ENCODE data around the gene DAPK2.

Gene DAPK2

DNA sequence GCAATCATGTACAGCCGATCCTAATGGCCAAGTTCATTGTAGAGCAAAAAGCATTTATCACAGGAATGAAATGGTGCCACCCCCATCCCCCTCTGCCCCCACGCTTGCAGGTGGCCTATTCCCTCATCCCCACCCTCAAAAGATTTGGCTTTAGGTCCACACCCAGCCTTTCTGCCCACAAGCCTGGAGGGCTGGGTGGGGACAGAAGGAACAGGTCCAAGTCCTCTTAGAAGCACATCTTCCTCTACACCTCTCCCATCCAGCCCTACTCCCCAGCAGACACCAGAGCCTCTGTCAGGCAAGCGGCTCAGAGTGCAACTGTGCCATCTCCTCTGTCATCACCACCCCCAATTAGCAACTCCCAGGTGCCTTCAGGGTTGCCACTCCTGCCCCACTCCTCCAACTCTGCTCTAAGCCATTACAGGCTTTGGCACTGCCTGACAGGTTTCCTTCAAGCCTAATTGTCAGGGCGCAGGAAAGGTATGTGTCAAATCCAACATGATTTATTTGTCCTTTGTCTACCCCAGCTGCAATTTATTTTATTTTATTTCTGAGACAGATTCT is 49.4 kb downstream of the DAPK2 start:
- Histone ChIP-seq H3K27me3 (ENCODE audit: insufficient read depth, poor library complexity, severe bottlenecking) (no peaks in the 10 kb centered on the region), H3K4me3 (replicated peaks; ENCODE audit: insufficient read depth, low read length) (no peak overlapping the region), H3K27ac (replicated peaks) (no peak overlapping the region)
- TF ChIP-seq POLR2AphosphoS5 (IDR thresholded peaks at IDR 0.05; ENCODE audit: low read depth) (no peak), GABPA (IDR thresholded peaks at IDR 0.05; ENCODE audit: low read depth) (no peak), SPI1 (IDR thresholded peaks at IDR 0.05; ENCODE audit: borderline replicate concordance, low read depth) (no peak)
- TF ChIP-seq, protein P1, sequence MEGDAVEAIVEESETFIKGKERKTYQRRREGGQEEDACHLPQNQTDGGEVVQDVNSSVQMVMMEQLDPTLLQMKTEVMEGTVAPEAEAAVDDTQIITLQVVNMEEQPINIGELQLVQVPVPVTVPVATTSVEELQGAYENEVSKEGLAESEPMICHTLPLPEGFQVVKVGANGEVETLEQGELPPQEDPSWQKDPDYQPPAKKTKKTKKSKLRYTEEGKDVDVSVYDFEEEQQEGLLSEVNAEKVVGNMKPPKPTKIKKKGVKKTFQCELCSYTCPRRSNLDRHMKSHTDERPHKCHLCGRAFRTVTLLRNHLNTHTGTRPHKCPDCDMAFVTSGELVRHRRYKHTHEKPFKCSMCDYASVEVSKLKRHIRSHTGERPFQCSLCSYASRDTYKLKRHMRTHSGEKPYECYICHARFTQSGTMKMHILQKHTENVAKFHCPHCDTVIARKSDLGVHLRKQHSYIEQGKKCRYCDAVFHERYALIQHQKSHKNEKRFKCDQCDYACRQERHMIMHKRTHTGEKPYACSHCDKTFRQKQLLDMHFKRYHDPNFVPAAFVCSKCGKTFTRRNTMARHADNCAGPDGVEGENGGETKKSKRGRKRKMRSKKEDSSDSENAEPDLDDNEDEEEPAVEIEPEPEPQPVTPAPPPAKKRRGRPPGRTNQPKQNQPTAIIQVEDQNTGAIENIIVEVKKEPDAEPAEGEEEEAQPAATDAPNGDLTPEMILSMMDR (IDR thresholded peaks at IDR 0.05; ENCODE audit: insufficient read depth, low read length): no peak
- TF ChIP-seq, protein P2, sequence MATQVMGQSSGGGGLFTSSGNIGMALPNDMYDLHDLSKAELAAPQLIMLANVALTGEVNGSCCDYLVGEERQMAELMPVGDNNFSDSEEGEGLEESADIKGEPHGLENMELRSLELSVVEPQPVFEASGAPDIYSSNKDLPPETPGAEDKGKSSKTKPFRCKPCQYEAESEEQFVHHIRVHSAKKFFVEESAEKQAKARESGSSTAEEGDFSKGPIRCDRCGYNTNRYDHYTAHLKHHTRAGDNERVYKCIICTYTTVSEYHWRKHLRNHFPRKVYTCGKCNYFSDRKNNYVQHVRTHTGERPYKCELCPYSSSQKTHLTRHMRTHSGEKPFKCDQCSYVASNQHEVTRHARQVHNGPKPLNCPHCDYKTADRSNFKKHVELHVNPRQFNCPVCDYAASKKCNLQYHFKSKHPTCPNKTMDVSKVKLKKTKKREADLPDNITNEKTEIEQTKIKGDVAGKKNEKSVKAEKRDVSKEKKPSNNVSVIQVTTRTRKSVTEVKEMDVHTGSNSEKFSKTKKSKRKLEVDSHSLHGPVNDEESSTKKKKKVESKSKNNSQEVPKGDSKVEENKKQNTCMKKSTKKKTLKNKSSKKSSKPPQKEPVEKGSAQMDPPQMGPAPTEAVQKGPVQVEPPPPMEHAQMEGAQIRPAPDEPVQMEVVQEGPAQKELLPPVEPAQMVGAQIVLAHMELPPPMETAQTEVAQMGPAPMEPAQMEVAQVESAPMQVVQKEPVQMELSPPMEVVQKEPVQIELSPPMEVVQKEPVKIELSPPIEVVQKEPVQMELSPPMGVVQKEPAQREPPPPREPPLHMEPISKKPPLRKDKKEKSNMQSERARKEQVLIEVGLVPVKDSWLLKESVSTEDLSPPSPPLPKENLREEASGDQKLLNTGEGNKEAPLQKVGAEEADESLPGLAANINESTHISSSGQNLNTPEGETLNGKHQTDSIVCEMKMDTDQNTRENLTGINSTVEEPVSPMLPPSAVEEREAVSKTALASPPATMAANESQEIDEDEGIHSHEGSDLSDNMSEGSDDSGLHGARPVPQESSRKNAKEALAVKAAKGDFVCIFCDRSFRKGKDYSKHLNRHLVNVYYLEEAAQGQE (IDR thresholded peaks at IDR 0.05; ENCODE audit: insufficient replicate concordance, low read depth): no peak
- no peak for DNase-seq (ENCODE audit: low read depth in 1 of 2, low spot score in 1 of 2)

- Histone ChIP-seq H3K27me3 (ENCODE audit: insufficient read depth, poor library complexity, severe bottlenecking) (no peaks in the 10 kb centered on the region), H3K4me3 (replicated peaks; ENCODE audit: insufficient read depth, low read length) (no peak overlapping the region), H3K27ac (replicated peaks) (no peak overlapping the region)
- DNase-seq (ENCODE audit: low read depth in 1 of 2, low spot score in 1 of 2): no peak
- TF ChIP-seq, protein P2 (IDR thresholded peaks at IDR 0.05; ENCODE audit: insufficient replicate concordance, low read depth): no peak
- TF ChIP-seq POLR2AphosphoS5 (IDR thresholded peaks at IDR 0.05; ENCODE audit: low read depth) (no peak), SPI1 (IDR thresholded peaks at IDR 0.05; ENCODE audit: borderline replicate concordance, low read depth) (no peak), GABPA (IDR thresholded peaks at IDR 0.05; ENCODE audit: low read depth) (no peak)
- TF ChIP-seq, protein P1 (IDR thresholded peaks at IDR 0.05; ENCODE audit: insufficient read depth, low read length): no peak
Measured at GRCh38 chr15:63995789-63996188, 50.5 kb downstream of the DAPK2 start.

DNA sequence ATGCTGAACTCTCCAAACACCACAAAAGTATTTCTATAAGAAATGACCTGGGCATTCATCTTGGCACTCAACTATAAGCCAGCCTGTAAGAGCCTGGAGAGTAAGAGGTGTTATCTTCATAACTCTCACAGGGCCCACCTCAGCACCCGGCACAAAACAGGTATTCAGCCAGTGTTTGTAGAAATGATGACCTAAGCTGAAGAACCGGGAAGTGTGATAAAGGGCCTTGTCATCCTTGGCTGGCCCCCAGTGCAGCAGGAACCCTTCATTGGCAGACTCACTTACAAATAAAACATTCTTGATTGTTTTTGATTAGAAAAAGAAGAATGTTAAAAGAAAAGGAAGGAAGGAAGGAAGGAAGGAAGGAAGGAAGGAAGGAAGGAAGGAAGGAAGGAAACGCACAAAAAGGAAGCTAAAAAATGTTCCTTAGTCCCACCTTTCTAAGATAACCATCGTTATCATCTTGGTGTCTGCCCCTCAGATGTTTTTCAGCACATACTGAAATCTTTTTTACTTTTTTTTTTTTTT is 52.1 kb downstream of the DAPK2 start:
- Histone ChIP-seq H3K4me3 (replicated peaks; ENCODE audit: insufficient read depth, low read length) (no peak overlapping the region), H3K27ac (replicated peaks) (no peak overlapping the region), H3K27me3 (ENCODE audit: insufficient read depth, poor library complexity, severe bottlenecking) (no peaks in the 10 kb centered on the region)
- no peak for DNase-seq (ENCODE audit: low read depth in 1 of 2, low spot score in 1 of 2)
- no peak for TF ChIP-seq POLR2AphosphoS5 (IDR thresholded peaks at IDR 0.05; ENCODE audit: low read depth)
- TF ChIP-seq, protein P1 (IDR thresholded peaks at IDR 0.05; ENCODE audit: insufficient read depth, low read length): no peak
- TF ChIP-seq SPI1 (IDR thresholded peaks at IDR 0.05; ENCODE audit: borderline replicate concordance, low read depth): no peak
- TF ChIP-seq, protein P2 (IDR thresholded peaks at IDR 0.05; ENCODE audit: insufficient replicate concordance, low read depth): no peak

All from HL-60 (cell line).